ENCODE measurements around the gene ORAI2. TPM values are rescaled to one million over a fixed set of nuclear protein-coding genes. Genes with fewer than 3 reads are reported as not detected.

Gene ORAI2
- total and polyA plus RNA-seq, 2 donors (not counting 1 experiment from before 2014, with no cell fraction given): 20.3 to 26.6 TPM

- peaks cover 20% of the 10 kb centered on the region for H3K36me3 ChIP-seq (ENCODE audit: control insufficient read depth, insufficient read depth, low read length)
- H3K4me1 ChIP-seq (ENCODE audit: control insufficient read depth, extremely low read depth, insufficient read depth, low read length): no peaks in the 10 kb centered on the region
- H3K27ac ChIP-seq (ENCODE audit: insufficient read depth, low read length): no peak overlapping the region
- no peak overlapping the region for H3K4me2 ChIP-seq (ENCODE audit: extremely low read depth, insufficient read depth, low read length)
- H3K9me3 ChIP-seq (ENCODE audit: control insufficient read depth, insufficient read depth, low read depth, low read length): no peaks in the 10 kb centered on the region
- H3K79me2 ChIP-seq (ENCODE audit: control insufficient read depth, insufficient read depth, low read length): no peaks in the 10 kb centered on the region
- DNase-seq (ENCODE audit: low read depth in 2 of 2): no peak
- H4K20me1 ChIP-seq (ENCODE audit: control insufficient read depth, extremely low read depth, insufficient read depth, low read length): no peaks in the 10 kb centered on the region
- H2AFZ ChIP-seq (ENCODE audit: low read length): no peak overlapping the region
- no peak overlapping the region for H3K4me3 ChIP-seq (replicated peaks in 1 of 4; ENCODE audit: control extremely low read depth in 1 of 4, insufficient read depth in 1 of 4, low read depth in 3 of 4, low read length in 4 of 4)
- no peaks in the 10 kb centered on the region for H3K27me3 ChIP-seq (ENCODE audit: control insufficient read depth, insufficient read depth, low read length)
- H3K9ac ChIP-seq (ENCODE audit: insufficient read depth, low read length): no peak overlapping the region
- TF ChIP-seq CTCF (conservative IDR thresholded peaks at IDR 0.05 in 1 of 2, IDR thresholded peaks at IDR 0.05 in 1 of 2; ENCODE audit: low read depth in 1 of 2, low read length in 2 of 2): no peak
- TF ChIP-seq EZH2 (IDR thresholded peaks at IDR 0.05; ENCODE audit: low read length, missing control alignments): no peak
These were observed 24.0 kb upstream of the ORAI2 start for GRCh38 chr7:102409340-102409739.

- DNase-seq (ENCODE audit: low read depth in 2 of 2): no peak
- no peaks in the 10 kb centered on the region for H3K9me3 ChIP-seq (ENCODE audit: control insufficient read depth, insufficient read depth, low read depth, low read length)
- H3K79me2 ChIP-seq (ENCODE audit: control insufficient read depth, insufficient read depth, low read length): no peaks in the 10 kb centered on the region
- H3K4me3 ChIP-seq (replicated peaks in 1 of 4; ENCODE audit: control extremely low read depth in 1 of 4, insufficient read depth in 1 of 4, low read depth in 3 of 4, low read length in 4 of 4): no peak overlapping the region
- H3K36me3 ChIP-seq (ENCODE audit: control insufficient read depth, insufficient read depth, low read length): peaks cover 20% of the 10 kb centered on the region
- H3K4me1 ChIP-seq (ENCODE audit: control insufficient read depth, extremely low read depth, insufficient read depth, low read length): no peaks in the 10 kb centered on the region
- no peaks in the 10 kb centered on the region for H4K20me1 ChIP-seq (ENCODE audit: control insufficient read depth, extremely low read depth, insufficient read depth, low read length)
- H2AFZ ChIP-seq (ENCODE audit: low read length): no peak overlapping the region
- H3K27ac ChIP-seq (ENCODE audit: insufficient read depth, low read length): no peak overlapping the region
- H3K27me3 ChIP-seq (ENCODE audit: control insufficient read depth, insufficient read depth, low read length): no peaks in the 10 kb centered on the region
- H3K4me2 ChIP-seq (ENCODE audit: extremely low read depth, insufficient read depth, low read length): no peak overlapping the region
- no peak overlapping the region for H3K9ac ChIP-seq (ENCODE audit: insufficient read depth, low read length)
- TF ChIP-seq CTCF (conservative IDR thresholded peaks at IDR 0.05 in 1 of 2, IDR thresholded peaks at IDR 0.05 in 1 of 2; ENCODE audit: low read depth in 1 of 2, low read length in 2 of 2) (no peak), EZH2 (IDR thresholded peaks at IDR 0.05; ENCODE audit: low read length, missing control alignments) (no peak)
These were observed 23.3 kb upstream of the ORAI2 start for GRCh38 chr7:102410123-102410522.

GRCh38 chr7:102410918-102411317 lies 22.5 kb upstream of the ORAI2 start:
- Histone ChIP-seq H3K4me1 (ENCODE audit: control insufficient read depth, extremely low read depth, insufficient read depth, low read length) (no peaks in the 10 kb centered on the region), H3K36me3 (ENCODE audit: control insufficient read depth, insufficient read depth, low read length) (peaks cover 22% of the 10 kb centered on the region), H3K9me3 (ENCODE audit: control insufficient read depth, insufficient read depth, low read depth, low read length) (no peaks in the 10 kb centered on the region), H3K4me3 (replicated peaks in 1 of 4; ENCODE audit: control extremely low read depth in 1 of 4, insufficient read depth in 1 of 4, low read depth in 3 of 4, low read length in 4 of 4) (no peak overlapping the region), H2AFZ (ENCODE audit: low read length) (no peak overlapping the region), H3K27me3 (ENCODE audit: control insufficient read depth, insufficient read depth, low read length) (no peaks in the 10 kb centered on the region), H4K20me1 (ENCODE audit: control insufficient read depth, extremely low read depth, insufficient read depth, low read length) (no peaks in the 10 kb centered on the region), H3K9ac (ENCODE audit: insufficient read depth, low read length) (no peak overlapping the region), H3K4me2 (ENCODE audit: extremely low read depth, insufficient read depth, low read length) (no peak overlapping the region), H3K27ac (ENCODE audit: insufficient read depth, low read length) (no peak overlapping the region), H3K79me2 (ENCODE audit: control insufficient read depth, insufficient read depth, low read length) (no peaks in the 10 kb centered on the region)
- no peak for DNase-seq (ENCODE audit: low read depth in 2 of 2)
- TF ChIP-seq CTCF (conservative IDR thresholded peaks at IDR 0.05 in 1 of 2, IDR thresholded peaks at IDR 0.05 in 1 of 2; ENCODE audit: low read depth in 1 of 2, low read length in 2 of 2): no peak
- no peak for TF ChIP-seq EZH2 (IDR thresholded peaks at IDR 0.05; ENCODE audit: low read length, missing control alignments)
